Stimulated activated naive CD4-positive, alpha-beta T cell (primary cell): ENCODE results near the gene SPANXN1.
"Not testable (repeated sequence)": the region's sequence is repeated elsewhere in the genome, so short reads cannot be mapped to it uniquely, and the experiment has no call there.

Source experiments
- DNase-seq, 6 experiments: peaks; one replicate each; lab custom pipeline; 2025; lab: John Stamatoyannopoulos, UW

The SPANXN1 gene, protein sequence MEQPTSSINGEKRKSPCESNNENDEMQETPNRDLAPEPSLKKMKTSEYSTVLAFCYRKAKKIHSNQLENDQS

DNA sequence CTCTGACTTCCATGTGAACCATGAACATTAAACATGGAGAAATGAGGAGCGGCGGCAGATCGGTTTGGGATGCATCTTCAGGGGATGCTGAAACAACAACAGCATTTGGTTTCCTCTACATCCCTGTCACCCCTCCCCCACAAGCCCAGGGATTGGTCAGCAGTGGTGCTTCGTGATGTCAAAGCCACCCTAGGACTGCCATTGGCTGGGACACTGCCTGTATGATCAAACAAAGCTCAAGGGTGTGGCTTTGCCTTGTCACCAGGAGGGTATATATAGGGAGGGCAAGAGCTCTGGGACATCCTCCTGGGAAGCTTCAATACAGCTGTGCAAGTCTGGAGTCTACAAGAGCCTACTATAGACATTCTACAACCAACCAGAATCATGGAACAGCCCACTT is at the start of gene SPANXN1:
Gene SPANXN1, plus strand, starts transcription at position 301 of the 400 bp plus-strand sequence. Its CDS starts 84 bp downstream, at position 385.
- not testable (repeated sequence) for DNase-seq

DNA sequence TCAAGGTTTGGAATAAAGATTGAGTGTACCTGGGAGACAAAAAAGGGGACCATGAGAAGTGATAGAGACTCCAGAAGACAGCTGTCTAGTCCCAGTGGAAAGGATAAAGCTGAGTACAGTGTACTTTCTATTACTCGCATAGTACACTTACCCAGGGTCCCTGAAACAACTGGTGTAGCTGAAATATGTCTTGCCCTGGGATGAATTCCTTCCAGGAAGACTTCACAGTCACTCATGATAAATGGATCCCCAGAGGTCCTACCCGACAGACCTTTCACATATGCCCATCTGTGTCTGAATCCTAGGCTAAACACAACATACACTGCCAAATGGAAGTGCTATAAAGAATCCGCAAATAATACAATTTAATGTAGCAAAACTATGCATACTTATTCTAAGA is 48.2 kb upstream of the SPANXN1 start:
- no peak for DNase-seq

DNA sequence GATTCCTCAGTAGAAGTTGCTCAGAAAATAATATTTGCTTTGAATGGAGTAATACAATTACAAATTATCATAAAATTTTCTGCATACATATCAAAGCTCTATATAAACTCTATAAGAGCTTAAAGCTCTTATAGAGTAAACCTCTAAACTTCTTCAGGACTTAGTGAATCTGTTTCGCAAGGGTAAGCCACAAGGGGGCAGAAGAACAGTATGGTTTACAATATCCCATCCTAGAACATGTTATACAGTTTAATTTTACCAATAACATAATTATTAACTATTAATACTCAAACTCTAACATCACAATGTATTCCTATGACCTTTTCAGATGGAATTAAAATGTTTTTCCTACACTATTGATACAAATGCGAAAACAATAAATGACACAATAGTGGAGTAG is 33.8 kb upstream of the SPANXN1 start:
- DNase-seq: no peak

DNA sequence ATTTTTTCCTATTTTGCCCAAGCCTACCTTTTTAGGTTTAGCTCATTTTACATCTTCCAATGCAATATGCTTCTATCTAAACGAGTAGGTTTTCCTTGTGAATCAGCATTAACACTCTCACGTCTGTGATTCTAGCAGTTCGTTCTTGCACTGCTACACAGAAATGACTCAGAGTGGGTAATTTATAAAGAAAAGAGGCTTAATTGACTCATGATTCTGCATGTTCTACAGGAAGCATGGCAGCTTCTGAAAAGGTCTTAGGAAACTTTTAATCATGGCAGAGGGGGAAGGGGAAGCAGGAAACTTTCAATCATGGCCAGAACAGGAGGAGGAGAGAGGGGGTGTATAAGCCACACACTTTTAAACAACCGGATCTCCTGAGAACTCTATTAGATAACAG is 44.9 kb downstream of the SPANXN1 start:
- no peak for DNase-seq
